ENCODE results near the gene RAE1.
A peak's percentile ranks its signal among the peaks of the same experiment; 100 is the strongest.

Gene RAE1

GRCh38 chr20:57391439-57392301 lies 40.6 kb downstream of the RAE1 start:
- peak overlapping the region; percentile 55 for H3K4me3 ChIP-seq (ENCODE audit: control insufficient read depth, low read depth, low read length)
- no peak for DNase-seq (ENCODE audit: low read depth)
- TF ChIP-seq CTCF (IDR thresholded peaks at IDR 0.05; ENCODE audit: control insufficient read depth, insufficient read depth, low read depth, low read length, missing control alignments), result no peak

GRCh38 chr20:57392512-57393271 lies 41.6 kb downstream of the RAE1 start:
- no peak for DNase-seq (ENCODE audit: low read depth)
- H3K4me3 ChIP-seq (ENCODE audit: control insufficient read depth, low read depth, low read length), result peak overlapping the region; percentile 55
- no peak for TF ChIP-seq CTCF (IDR thresholded peaks at IDR 0.05; ENCODE audit: control insufficient read depth, insufficient read depth, low read depth, low read length, missing control alignments)

GRCh38 chr20:57393321-57394120 lies 42.5 kb downstream of the RAE1 start:
- H3K4me3 ChIP-seq (ENCODE audit: control insufficient read depth, low read depth, low read length), result no peak overlapping the region
- no peak for DNase-seq (ENCODE audit: low read depth)
- TF ChIP-seq CTCF (IDR thresholded peaks at IDR 0.05; ENCODE audit: control insufficient read depth, insufficient read depth, low read depth, low read length, missing control alignments), result no peak

- no peak for TF ChIP-seq CTCF (IDR thresholded peaks at IDR 0.05; ENCODE audit: control insufficient read depth, insufficient read depth, low read depth, low read length, missing control alignments)
- H3K4me3 ChIP-seq (ENCODE audit: control insufficient read depth, low read depth, low read length), result no peak overlapping the region
- DNase-seq (ENCODE audit: low read depth), result no peak
These were observed 43.3 kb downstream of the RAE1 start for GRCh38 chr20:57394121-57395082.

- peak; percentile 4 for DNase-seq (ENCODE audit: low read depth)
- no peak overlapping the region for H3K4me3 ChIP-seq (ENCODE audit: control insufficient read depth, low read depth, low read length)
- no peak for TF ChIP-seq CTCF (IDR thresholded peaks at IDR 0.05; ENCODE audit: control insufficient read depth, insufficient read depth, low read depth, low read length, missing control alignments)
These were observed 44.3 kb downstream of the RAE1 start for GRCh38 chr20:57395111-57395966.
